Measurements from ENCODE around the gene SBF2. TPM values are rescaled to one million over a fixed set of nuclear protein-coding genes. Genes with fewer than 3 reads are reported as not detected.

SBF2 gene
- total and polyA plus RNA-seq, 2 donors (not counting 3 experiments of a cell fraction or from before 2014, with no cell fraction given) = 15.4 to 42.4 TPM

DNA sequence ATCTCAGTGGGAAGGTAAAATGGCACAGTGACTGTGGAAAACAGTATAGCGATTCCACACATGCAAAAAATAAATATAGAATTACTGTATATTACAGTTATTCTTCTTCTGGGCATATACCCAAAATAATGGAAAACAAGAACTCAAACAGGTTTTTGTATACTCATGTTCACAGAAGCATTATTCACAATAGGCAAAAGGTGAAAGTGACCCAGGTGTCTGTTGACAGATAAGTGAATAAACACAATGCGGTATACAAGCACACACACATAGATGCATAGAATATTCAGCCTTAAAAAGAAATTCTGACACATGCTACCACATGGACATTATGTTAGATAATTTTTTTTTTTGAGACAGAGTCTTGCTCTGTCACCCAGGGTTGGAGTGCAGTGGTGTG, 397.1 kb downstream of the SBF2 start:
- ChIA-PET POLR2A (no interaction called here), CTCF (interaction anchor here (1.0 kb wide), 1 partner anchor 10 kb away, joined by 3 read pairs; no protein-coding TSS in a partner anchor)
- no peaks in the 10 kb centered on the region for H3K79me2 ChIP-seq (ENCODE audit: control insufficient read depth, insufficient read depth, low read length)
- H4K20me1 ChIP-seq (replicated peaks; ENCODE audit: control insufficient read depth, extremely low read depth, insufficient read depth, low read length) = no peaks in the 10 kb centered on the region
- no peak for DNase-seq (ENCODE audit: low read depth, low spot score)
- intact Hi-C loops (cut with micrococcal nuclease) = no loop called here
- dilution Hi-C loops (cut with MboI; ENCODE audit: extremely low pct_ligation_motif_present, low sequenced_read_pairs) = no loop called here
- H3K9me1 ChIP-seq (replicated peaks; ENCODE audit: control insufficient read depth, extremely low read depth, insufficient read depth, low read length) = no peaks in the 10 kb centered on the region
- H3K4me3 ChIP-seq (replicated peaks in 1 of 3; ENCODE audit: insufficient read depth in 1 of 3, low read depth in 1 of 3, low read length in 3 of 3) = no peak overlapping the region
- H2AFZ ChIP-seq (ENCODE audit: low read depth, low read length) = no peak overlapping the region
- H3K4me2 ChIP-seq (ENCODE audit: insufficient read depth, low read length) = no peak overlapping the region
- FAIRE-seq = no peak
- H3K9ac ChIP-seq (replicated peaks; ENCODE audit: extremely low read depth, insufficient read depth, low read length) = no peak overlapping the region
- H3K27ac ChIP-seq (ENCODE audit: insufficient read depth, low read depth, low read length) = no peak overlapping the region
- no peaks in the 10 kb centered on the region for H3K27me3 ChIP-seq (ENCODE audit: control insufficient read depth in 2 of 2, insufficient read depth in 2 of 2, low read length in 2 of 2)
- TF ChIP-seq MYC (IDR thresholded peaks at IDR 0.05; ENCODE audit: low read depth, low read length) (no peak), FOS (IDR thresholded peaks at IDR 0.05; ENCODE audit: borderline replicate concordance, insufficient read depth, low read length) (no peak), POLR2AphosphoS5 (IDR thresholded peaks at IDR 0.05; ENCODE audit: insufficient read depth, low read depth, low read length) (no peak), GATA2 (IDR thresholded peaks at IDR 0.05; ENCODE audit: insufficient read depth, insufficient read length, low read depth, low read length) (no peak)
- TF ChIP-seq, protein P1, sequence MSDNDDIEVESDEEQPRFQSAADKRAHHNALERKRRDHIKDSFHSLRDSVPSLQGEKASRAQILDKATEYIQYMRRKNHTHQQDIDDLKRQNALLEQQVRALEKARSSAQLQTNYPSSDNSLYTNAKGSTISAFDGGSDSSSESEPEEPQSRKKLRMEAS (IDR thresholded peaks at IDR 0.05; ENCODE audit: insufficient read depth, insufficient read length) = no peak
- no TSS peak for BruUV-seq (replicated peaks)
- H3K4me1 ChIP-seq (ENCODE audit: control insufficient read depth, extremely low read depth, insufficient read depth, low read length) = peaks cover 4% of the 10 kb centered on the region
- no peaks in the 10 kb centered on the region for H3K9me3 ChIP-seq (replicated peaks; ENCODE audit: control insufficient read depth, insufficient read depth, low read length)
- no peaks in the 10 kb centered on the region for H3K36me3 ChIP-seq (ENCODE audit: control insufficient read depth in 2 of 2, extremely low read depth in 1 of 2, insufficient read depth in 2 of 2, low read length in 2 of 2)

DNA sequence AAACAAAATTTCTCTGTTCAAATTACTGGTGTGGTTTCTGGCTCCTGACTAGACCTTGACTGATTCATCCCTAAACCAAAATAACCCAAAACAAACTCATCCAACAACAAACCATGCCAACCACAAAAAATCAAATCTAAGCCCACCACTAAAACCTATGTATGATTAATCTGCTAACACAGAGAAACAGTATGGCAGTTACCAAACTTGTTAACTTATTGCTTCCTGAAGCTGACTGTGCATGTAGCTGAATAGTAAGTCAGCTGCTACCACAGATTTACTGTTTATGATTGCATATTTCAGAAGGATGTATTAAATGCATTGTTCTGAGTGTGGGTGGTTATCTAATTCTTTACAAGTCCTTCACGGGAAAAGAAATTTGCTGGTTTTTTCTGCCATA, 399.0 kb downstream of the SBF2 start:
- DNase-seq (ENCODE audit: low read depth, low spot score) (no peak), FAIRE-seq (no peak)
- intact Hi-C loops (cut with micrococcal nuclease) = no loop called here
- Histone ChIP-seq H3K9me3 (replicated peaks; ENCODE audit: control insufficient read depth, insufficient read depth, low read length) (no peaks in the 10 kb centered on the region), H3K4me2 (ENCODE audit: insufficient read depth, low read length) (no peak overlapping the region), H3K4me3 (replicated peaks in 1 of 3; ENCODE audit: insufficient read depth in 1 of 3, low read depth in 1 of 3, low read length in 3 of 3) (no peak overlapping the region), H4K20me1 (replicated peaks; ENCODE audit: control insufficient read depth, extremely low read depth, insufficient read depth, low read length) (no peaks in the 10 kb centered on the region), H3K9me1 (replicated peaks; ENCODE audit: control insufficient read depth, extremely low read depth, insufficient read depth, low read length) (no peaks in the 10 kb centered on the region), H3K9ac (replicated peaks; ENCODE audit: extremely low read depth, insufficient read depth, low read length) (no peak overlapping the region), H3K79me2 (ENCODE audit: control insufficient read depth, insufficient read depth, low read length) (no peaks in the 10 kb centered on the region), H3K27ac (ENCODE audit: insufficient read depth, low read depth, low read length) (no peak overlapping the region), H3K36me3 (ENCODE audit: control insufficient read depth in 2 of 2, extremely low read depth in 1 of 2, insufficient read depth in 2 of 2, low read length in 2 of 2) (no peaks in the 10 kb centered on the region), H2AFZ (ENCODE audit: low read depth, low read length) (no peak overlapping the region), H3K27me3 (ENCODE audit: control insufficient read depth in 2 of 2, insufficient read depth in 2 of 2, low read length in 2 of 2) (no peaks in the 10 kb centered on the region), H3K4me1 (ENCODE audit: control insufficient read depth, extremely low read depth, insufficient read depth, low read length) (peaks cover 4% of the 10 kb centered on the region)
- TF ChIP-seq EZH2 (IDR thresholded peaks at IDR 0.05; ENCODE audit: borderline replicate concordance, low read depth, low read length, severe bottlenecking) (no peak), MYC (IDR thresholded peaks at IDR 0.05; ENCODE audit: low read depth, low read length) (no peak), GATA2 (IDR thresholded peaks at IDR 0.05; ENCODE audit: insufficient read depth, insufficient read length, low read depth, low read length) (no peak), JUN (IDR thresholded peaks at IDR 0.05; ENCODE audit: borderline replicate concordance, insufficient read depth, insufficient read length, low read depth) (no peak), POLR2AphosphoS5 (IDR thresholded peaks at IDR 0.05; ENCODE audit: insufficient read depth, low read depth, low read length) (no peak), POLR2A (IDR thresholded peaks at IDR 0.05; ENCODE audit: low read depth, low read length) (no peak), CTCF (IDR thresholded peaks at IDR 0.05; ENCODE audit: extremely low read depth in 1 of 2, insufficient read depth in 1 of 2, low read depth in 1 of 2, low read length in 2 of 2) (no peak), FOS (IDR thresholded peaks at IDR 0.05; ENCODE audit: borderline replicate concordance, insufficient read depth, low read length) (no peak)
- TF ChIP-seq, protein P1 (IDR thresholded peaks at IDR 0.05; ENCODE audit: insufficient read depth, insufficient read length) = no peak
- dilution Hi-C loops (cut with MboI; ENCODE audit: extremely low pct_ligation_motif_present, low sequenced_read_pairs) = no loop called here
- BruUV-seq (replicated peaks) = no TSS peak
- POLR2A ChIA-PET = no interaction called here
- CTCF ChIA-PET = interaction anchor here (0.7 to 1.4 kb wide), 3 partner anchors 17 to 137 kb away, joined by 3 read pairs; no protein-coding TSS in a partner anchor
